Right cardiac atrium (tissue), 5 donors: ENCODE data around the gene GLB1L3. TPM values are rescaled to one million over a fixed set of nuclear protein-coding genes. Genes with fewer than 3 reads are reported as not detected.

Experiments used
- ATAC-seq, 2 donors: fragments of 200-7000 bp; cut with Tn5 transposase; one replicate each; pipeline versions ENCODE4 v1.8.0 to v1.9.1; 2020; ENCODE audit warnings: moderate library complexity in 2 of 2, mild to moderate bottlenecking in 1 of 2
- DNase-seq, 3 donors: peaks; one replicate each; pipeline ENCODE4 v3.0.0-alpha.2; 2020
- H3K27ac ChIP-seq: one replicate; pipeline ENCODE4 v1.5.1; 2013; ENCODE audit warnings: mild to moderate bottlenecking, low read length, control low read depth, moderate library complexity
- H3K27me3 ChIP-seq: one replicate; pipeline ENCODE4 v1.6.1; 2013; ENCODE audit not compliant: control insufficient read depth, insufficient read depth
- H3K4me1 ChIP-seq: one replicate; pipeline ENCODE4 v1.6.1; 2013; ENCODE audit warnings: low read length; ENCODE audit not compliant: control insufficient read depth, insufficient read depth
- H3K4me3 ChIP-seq: one replicate; pipeline ENCODE4 v1.5.1; 2013; ENCODE audit warnings: low read length, control low read depth
- H3K9me3 ChIP-seq: one replicate; pipeline ENCODE4 v1.6.1; 2013; ENCODE audit warnings: low read length; ENCODE audit not compliant: control insufficient read depth
- WGBS: extraction: QIAGEN DNeasy Blood & Tissue Kit; methylation state at CpG from one replicate; pipeline ENCODE4 v1.1.7; 2013; 5-methylcytosine and 5-hydroxymethylcytosine counted together
- intact Hi-C, 4 donors: fragments of 100-400 bp; cut with DNase I; formaldehyde crosslinking; loops; one replicate each; pipeline versions ENCODE4 v1.11.0 to v1.14.0; 2022 to 2023
- polyA plus RNA-seq: library from polyadenylated mRNA; stranded (reverse); fragments of 200-250 nt; gene quantifications from one replicate; pipeline ENCODE4 v1.2.3, GENCODE V29; 2013
- total RNA-seq, 4 donors: library from RNA; stranded (reverse); fragmentation: NEBNext Ultra II Directional; extraction: Animal tissue kit (Norgen Biotek cat#: 25700); gene quantifications; one replicate each; pipeline ENCODE4 v1.2.1, GENCODE V29; 2021
- donor health status: healthy with polysubstance abuse.
- donor health status: DM: no; HTN: yes; CAD: no.
- donor health status: DM: no; HTN: no; CAD: no.
- donor health status: DM: no; HTN: yes; CAD: no; lungs with severe emphysema.
- donor health status: DM: yes; HTN: yes; CAD: no.

The GLB1L3 gene
- total and polyA plus RNA-seq, 5 donors, result not detected

DNA sequence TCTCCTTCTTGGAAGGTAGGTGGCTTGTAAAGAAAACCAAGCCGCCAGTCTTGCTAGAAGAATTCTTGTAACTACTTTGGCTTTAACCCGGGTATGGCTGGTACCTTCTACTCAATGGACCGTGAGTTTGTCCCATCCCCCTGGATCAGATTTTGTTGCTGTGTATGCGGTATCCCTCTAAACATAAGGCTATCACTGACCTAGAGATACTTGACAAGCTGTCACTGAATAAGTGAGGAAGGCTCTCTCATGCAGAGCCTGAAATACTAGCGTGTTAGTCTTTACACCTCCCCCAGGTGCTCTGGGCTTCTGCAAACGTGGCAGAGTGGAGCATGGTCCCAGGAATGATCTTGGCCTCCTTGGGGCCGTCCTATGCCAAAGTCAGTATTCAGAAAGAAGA lies 90.1 kb downstream of the GLB1L3 start:
- H3K4me1 ChIP-seq, result no peaks in the 10 kb centered on the region
- DNase-seq (no peak), ATAC-seq (peak in 1 of 2 donors; percentile 22)
- intact Hi-C loops, result no loop called here
- no peak overlapping the region for H3K4me3 ChIP-seq
- H3K27me3 ChIP-seq, result no peaks in the 10 kb centered on the region
- no peaks in the 10 kb centered on the region for H3K9me3 ChIP-seq
- no peak overlapping the region for H3K27ac ChIP-seq
- 60% methylated on average over 7 of the region's 7 CpGs for WGBS

DNA sequence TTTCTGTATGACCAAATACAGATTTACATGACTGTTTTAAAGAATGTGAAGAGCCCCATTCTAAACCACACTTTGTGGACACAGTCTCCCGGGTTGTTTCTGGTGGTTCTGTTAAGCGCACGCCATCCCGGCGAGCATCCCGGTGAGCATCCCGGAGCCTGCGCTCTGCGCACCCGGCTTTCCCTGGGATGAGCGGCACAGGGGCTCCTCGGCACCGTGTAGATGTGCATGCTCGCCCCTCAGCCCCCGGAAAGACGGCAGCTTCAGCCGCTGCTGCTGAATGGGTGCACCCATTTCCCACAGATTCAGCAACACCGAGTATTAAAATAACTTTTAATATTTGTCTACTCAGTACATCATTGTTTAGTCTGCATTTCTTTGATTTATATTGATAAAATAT lies 91.6 kb downstream of the GLB1L3 start:
- intact Hi-C loops, result no loop called here
- Histone ChIP-seq H3K27ac (no peak overlapping the region), H3K9me3 (no peaks in the 10 kb centered on the region), H3K27me3 (no peaks in the 10 kb centered on the region), H3K4me1 (no peaks in the 10 kb centered on the region), H3K4me3 (no peak overlapping the region)
- DNase-seq (no peak), ATAC-seq (no peak)
- WGBS, result 91% methylated on average over 18 of the region's 18 CpGs

Other genes with a start within 250 kb of the GLB1L3 start
- gene JAM3, start 207.3 kb upstream of the GLB1L3 start, total RNA-seq, result 10 to 100 TPM; 44.5 to 45.5 (median 44.9) TPM
- gene JAM3, start 207.3 kb upstream of the GLB1L3 start, polyA plus RNA-seq, result 22.2 TPM
- gene NCAPD3, start 52.4 kb upstream of the GLB1L3 start, total RNA-seq, result 10 to 100 TPM in 2 of 4 donors, 1 to 10 TPM in 2; 8.7 to 11.1 (median 10.0) TPM
- gene NCAPD3, start 52.4 kb upstream of the GLB1L3 start, polyA plus RNA-seq, result 5.4 TPM
- 10 to 100 TPM; 31.5 to 38.0 (median 35.2) TPM for gene VPS26B, start 51.7 kb upstream of the GLB1L3 start, total RNA-seq
- gene VPS26B, start 51.7 kb upstream of the GLB1L3 start, polyA plus RNA-seq, result 18.7 TPM
- 10 to 100 TPM; 35.6 to 51.3 (median 44.2) TPM for gene THYN1, start 23.0 kb upstream of the GLB1L3 start, total RNA-seq
- gene THYN1, start 23.0 kb upstream of the GLB1L3 start, polyA plus RNA-seq, result 57.0 TPM
- gene ACAD8, start 22.8 kb upstream of the GLB1L3 start, total RNA-seq, result 10 to 100 TPM; 18.7 to 34.6 (median 27.3) TPM
- gene ACAD8, start 22.8 kb upstream of the GLB1L3 start, polyA plus RNA-seq, result 25.6 TPM
- gene GLB1L2, start 55.6 kb downstream of the GLB1L3 start, total RNA-seq, result 1 to 10 TPM in 2 of 4 donors, under 1 TPM in 2; 0.85 to 1.6 (median 1.2) TPM
- 0.61 TPM for gene GLB1L2, start 55.6 kb downstream of the GLB1L3 start, polyA plus RNA-seq
- gene B3GAT1, start 135.9 kb downstream of the GLB1L3 start, total RNA-seq, result under 1 TPM in 3 of 4 donors, not detected in 1; 0.08 to 0.32 (median 0.29) TPM
- 0.18 TPM for gene B3GAT1, start 135.9 kb downstream of the GLB1L3 start, polyA plus RNA-seq